ENCODE measurements around the gene H6PD.

H6PD gene

GRCh38 chr1:9234223-9235095 is at the start of gene H6PD:
Gene H6PD (plus strand): TSS chr1:9234774. CDS start chr1:9244935, 10,161 bp downstream.
- DNase-seq, result peak; percentile 54 to 59

- no peak for DNase-seq
These were observed 48.3 kb upstream of the H6PD start for GRCh38 chr1:9186082-9186859.

GRCh38 chr1:9187004-9187403 is 47.6 kb upstream of the H6PD start:
- no peak for DNase-seq

- no peak for DNase-seq
These were observed 44.3 kb upstream of the H6PD start for GRCh38 chr1:9190234-9190633.

GRCh38 chr1:9191231-9191630 is 43.3 kb upstream of the H6PD start:
- no peak for DNase-seq

GRCh38 chr1:9192578-9193232 is 41.9 kb upstream of the H6PD start:
- no peak for DNase-seq

GRCh38 chr1:9193233-9193625 is 41.3 kb upstream of the H6PD start:
- no peak for DNase-seq

- no peak for DNase-seq
These were observed 40.5 kb upstream of the H6PD start for GRCh38 chr1:9194024-9194423.

- DNase-seq, result no peak
These were observed 38.9 kb upstream of the H6PD start for GRCh38 chr1:9195651-9196050.

- DNase-seq, result peak; percentile 64 to 72
These were observed 38.2 kb upstream of the H6PD start for GRCh38 chr1:9196129-9197040.

- DNase-seq, result no peak
These were observed 37.1 kb upstream of the H6PD start for GRCh38 chr1:9197186-9198099.

- no peak for DNase-seq
These were observed 35.8 kb upstream of the H6PD start for GRCh38 chr1:9198538-9199361.

- no peak for DNase-seq
These were observed 34.1 kb upstream of the H6PD start for GRCh38 chr1:9200441-9200840.

- no peak for DNase-seq
These were observed 33.0 kb upstream of the H6PD start for GRCh38 chr1:9201401-9202239.

GRCh38 chr1:9202240-9202870 is 32.2 kb upstream of the H6PD start:
- no peak for DNase-seq

GRCh38 chr1:9203511-9203982 is 31.0 kb upstream of the H6PD start:
- DNase-seq, result no peak

GRCh38 chr1:9204156-9204720 is 30.3 kb upstream of the H6PD start:
- no peak for DNase-seq

- no peak for DNase-seq
These were observed 27.5 kb upstream of the H6PD start for GRCh38 chr1:9207086-9207485.
